ENCODE results near the gene NCS1.

Gene NCS1

GRCh38 chr9:130204959-130205358 is 32.8 kb downstream of the NCS1 start (continued):
- TF ChIP-seq ZBTB8A (tag by site-specific recombination; IDR thresholded peaks at IDR 0.05): no peak
- TF ChIP-seq ZBTB11 (tag by site-specific recombination; conservative IDR thresholded peaks at IDR 0.05; ENCODE audit: low read depth): no peak
- TF ChIP-seq ZEB2 (tag by site-specific recombination; IDR thresholded peaks at IDR 0.05): no peak

GRCh38 chr9:130205912-130206311 is 33.7 kb downstream of the NCS1 start:
- CTCF ChIA-PET: interaction anchor here (0.6 to 0.7 kb wide), 3 partner anchors 9 to 1939 kb away, joined by 3 to 6 read pairs (median 3); no protein-coding TSS in a partner anchor
- Histone ChIP-seq H3K36me3 (ENCODE audit: control insufficient read depth in 2 of 2, insufficient read depth in 1 of 2, low read length in 2 of 2) (no peaks in the 10 kb centered on the region), H3K4me1 (ENCODE audit: control insufficient read depth, insufficient read depth, low read length) (no peaks in the 10 kb centered on the region), H3K9me3 (ENCODE audit: control insufficient read depth, insufficient read depth, low read depth, low read length) (no peaks in the 10 kb centered on the region), H3K4me3 (ENCODE audit: low read depth, low read length) (no peak overlapping the region), H3K27ac (ENCODE audit: extremely low read depth, low read depth, low read length) (no peak overlapping the region)
- POLR2A ChIA-PET: interaction anchor here (0.6 to 0.7 kb wide), 2 partner anchors 36 to 111 kb away, joined by 3 read pairs; no protein-coding TSS in a partner anchor
- no peak for TF ChIP-seq ZNF488 (tag by site-specific recombination; IDR thresholded peaks at IDR 0.05)
- no peak for TF ChIP-seq ZNF394 (tag by site-specific recombination; IDR thresholded peaks at IDR 0.05; ENCODE audit: borderline replicate concordance)
- peak; percentile 92 for TF ChIP-seq ZBTB17 (tag by site-specific recombination; IDR thresholded peaks at IDR 0.05)
- peak; percentile 97 for TF ChIP-seq ZNF23 (tag by site-specific recombination; IDR thresholded peaks at IDR 0.05; ENCODE audit: borderline replicate concordance)

GRCh38 chr9:130206579-130206978 is 34.4 kb downstream of the NCS1 start:
- Histone ChIP-seq H3K27ac (ENCODE audit: extremely low read depth, low read depth, low read length) (no peak overlapping the region), H3K4me1 (ENCODE audit: control insufficient read depth, insufficient read depth, low read length) (no peaks in the 10 kb centered on the region), H3K36me3 (ENCODE audit: control insufficient read depth in 2 of 2, insufficient read depth in 1 of 2, low read length in 2 of 2) (no peaks in the 10 kb centered on the region), H3K4me3 (ENCODE audit: low read depth, low read length) (no peak overlapping the region), H3K9me3 (ENCODE audit: control insufficient read depth, insufficient read depth, low read depth, low read length) (no peaks in the 10 kb centered on the region)
- ChIA-PET POLR2A (no interaction called here), CTCF (no interaction called here)
- TF ChIP-seq KLF10 (tag by site-specific recombination; IDR thresholded peaks at IDR 0.05) (no peak), KLF17 (tag by site-specific recombination; IDR thresholded peaks at IDR 0.05) (no peak), REST (tag by site-specific recombination; IDR thresholded peaks at IDR 0.05) (no peak), ZNF391 (tag by site-specific recombination; IDR thresholded peaks at IDR 0.05; ENCODE audit: borderline replicate concordance, low read depth) (no peak), ZNF169 (tag by site-specific recombination; IDR thresholded peaks at IDR 0.05) (no peak), ZFP3 (tag by site-specific recombination; IDR thresholded peaks at IDR 0.05; ENCODE audit: low read depth) (no peak), ZBTB21 (tag by site-specific recombination; IDR thresholded peaks at IDR 0.05) (no peak), ZBTB8A (tag by site-specific recombination; IDR thresholded peaks at IDR 0.05) (no peak), ZSCAN23 (tag by site-specific recombination; IDR thresholded peaks at IDR 0.05) (no peak)
